Measurements from ENCODE around the gene ANKFN1.
A peak's percentile ranks its signal among the peaks of the same experiment; 100 is the strongest.

The ANKFN1 gene

GRCh38 chr17:56144223-56144622 is 9.1 kb upstream of the ANKFN1 start:
- DNase-seq = no peak

- DNase-seq = no peak
Observed at GRCh38 chr17:56146534-56146933, 6.7 kb upstream of the ANKFN1 start.

DNA sequence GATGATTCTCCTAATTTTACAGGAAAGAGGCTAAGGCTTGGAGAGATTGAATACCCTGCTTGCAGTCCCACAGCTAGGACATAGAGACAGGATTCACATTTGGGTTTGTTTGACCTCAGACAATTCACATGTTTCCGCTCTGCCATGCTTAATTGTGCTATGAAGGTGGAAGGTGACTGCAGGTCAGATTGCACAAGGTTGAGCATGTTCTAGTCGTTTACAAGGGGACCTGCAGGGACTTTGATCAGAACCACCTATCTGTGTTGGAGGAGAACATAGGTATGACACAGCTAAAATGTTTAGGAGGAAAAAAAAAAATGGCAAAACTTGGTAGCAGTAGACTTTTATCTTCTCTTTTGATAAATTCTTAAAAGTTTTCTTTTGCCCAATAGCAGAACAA is 4.9 kb upstream of the ANKFN1 start:
- no peak for DNase-seq

GRCh38 chr17:56149266-56150036 is 3.8 kb upstream of the ANKFN1 start:
- DNase-seq = no peak

- no peak for DNase-seq
Observed at GRCh38 chr17:56150649-56151048, 2.6 kb upstream of the ANKFN1 start.

DNA sequence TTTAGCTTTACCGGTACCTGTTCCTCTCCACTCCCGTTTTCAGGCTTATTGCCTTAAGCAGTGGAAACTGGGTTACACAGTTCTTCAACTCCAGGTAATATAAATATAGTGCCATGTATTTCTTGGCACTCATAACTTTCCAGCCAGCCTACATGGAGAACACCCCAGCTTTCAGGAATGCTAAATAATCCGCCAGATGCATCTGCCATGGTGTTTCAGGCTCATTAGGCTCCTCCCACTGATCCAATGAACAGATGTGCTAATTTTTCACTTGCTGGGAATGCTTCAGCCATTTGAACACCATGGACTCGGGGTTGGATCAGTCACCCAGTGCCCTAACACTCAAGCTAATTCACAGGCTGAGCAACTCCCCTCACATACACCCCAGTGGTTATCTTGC is 4.6 kb downstream of the ANKFN1 start:
- peak; percentile 63 for DNase-seq

DNA sequence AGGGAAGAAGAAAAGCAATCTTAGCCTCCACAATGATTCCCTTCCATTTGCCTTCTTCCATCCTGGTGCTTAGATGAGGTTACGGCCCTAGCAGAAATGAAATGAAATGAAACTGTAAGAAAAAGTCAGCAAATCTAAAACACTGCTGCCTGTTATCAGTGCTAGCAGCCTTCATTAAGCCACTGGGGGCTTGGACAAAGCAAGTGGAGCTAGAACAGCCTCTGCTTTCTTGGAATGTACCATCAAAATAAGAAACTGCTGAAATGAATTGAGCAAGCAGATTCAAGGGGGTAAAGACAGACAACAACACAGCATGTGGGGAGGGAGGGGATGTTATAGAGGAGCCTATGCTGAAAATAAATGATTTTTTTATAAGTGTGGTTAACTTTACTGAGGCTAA is 5.1 kb downstream of the ANKFN1 start:
- no peak for DNase-seq

GRCh38 chr17:56158915-56159825 is 5.9 kb downstream of the ANKFN1 start:
- DNase-seq = no peak

GRCh38 chr17:56159826-56160380 is 6.6 kb downstream of the ANKFN1 start:
- peak; percentile 89 for DNase-seq

DNA sequence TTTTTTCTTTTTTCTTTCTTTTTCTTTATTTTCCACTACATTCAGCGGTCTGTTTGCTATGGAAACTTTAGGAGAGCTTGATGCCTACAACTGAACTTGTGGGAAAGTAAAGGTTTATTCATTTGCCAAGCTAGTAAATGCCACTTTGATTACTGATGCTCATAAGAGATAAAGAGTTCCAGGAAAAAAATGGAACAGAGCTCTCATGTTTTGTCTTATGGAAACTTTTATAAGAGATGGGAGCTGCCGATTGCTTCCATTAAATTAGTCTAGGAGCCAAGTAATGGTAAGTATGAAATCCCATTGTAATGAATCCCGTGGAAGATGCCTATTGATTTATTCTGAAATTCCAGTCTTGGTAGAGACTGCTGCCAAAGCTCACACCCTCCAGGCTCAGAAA is 7.1 kb downstream of the ANKFN1 start:
- no peak for DNase-seq

DNA sequence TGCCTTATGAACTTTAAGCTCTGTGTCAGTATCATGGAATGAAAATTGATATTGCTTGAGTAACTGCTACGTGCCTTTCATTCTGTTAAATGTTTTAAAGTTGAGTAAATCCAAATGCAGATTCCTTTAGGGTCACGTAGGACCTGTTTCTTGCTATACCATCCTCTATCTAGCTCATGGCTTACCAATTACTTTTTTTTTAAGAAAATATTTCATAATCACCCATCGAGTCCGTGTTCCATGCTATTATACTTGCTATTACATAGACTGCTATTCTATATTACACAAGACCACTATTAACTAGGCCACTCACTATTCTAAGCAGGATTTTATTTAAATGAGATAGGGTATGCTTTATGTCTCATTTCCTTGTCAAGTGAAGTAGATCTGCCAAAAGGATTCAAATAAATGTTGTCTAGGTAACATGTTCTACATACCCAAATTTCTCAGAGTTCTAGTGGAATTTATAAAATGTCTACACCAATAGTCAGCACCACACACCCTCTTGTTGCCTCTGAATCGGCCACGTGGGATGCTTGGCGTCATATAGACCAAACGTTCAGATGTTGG is 11.9 kb downstream of the ANKFN1 start:
- no peak for DNase-seq

DNA sequence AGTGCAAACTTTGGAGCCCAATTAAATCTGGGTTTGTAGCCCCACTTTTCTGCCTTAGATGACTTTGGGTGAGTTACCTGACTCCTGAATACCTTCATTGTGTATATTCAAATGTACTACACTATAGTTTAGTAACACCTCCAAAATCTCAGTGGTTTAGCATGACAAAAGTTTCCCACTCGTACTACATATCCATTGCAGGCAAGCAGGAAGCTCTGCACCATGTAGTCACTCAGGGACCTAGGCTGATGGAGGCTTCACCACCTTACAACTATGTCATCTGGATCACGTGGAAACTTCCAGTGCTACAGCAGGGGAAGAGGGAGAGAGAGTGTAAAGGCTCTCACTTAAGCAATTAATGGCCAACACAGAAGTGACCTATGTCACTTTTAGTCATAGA is 14.2 kb downstream of the ANKFN1 start:
- DNase-seq = no peak

DNA sequence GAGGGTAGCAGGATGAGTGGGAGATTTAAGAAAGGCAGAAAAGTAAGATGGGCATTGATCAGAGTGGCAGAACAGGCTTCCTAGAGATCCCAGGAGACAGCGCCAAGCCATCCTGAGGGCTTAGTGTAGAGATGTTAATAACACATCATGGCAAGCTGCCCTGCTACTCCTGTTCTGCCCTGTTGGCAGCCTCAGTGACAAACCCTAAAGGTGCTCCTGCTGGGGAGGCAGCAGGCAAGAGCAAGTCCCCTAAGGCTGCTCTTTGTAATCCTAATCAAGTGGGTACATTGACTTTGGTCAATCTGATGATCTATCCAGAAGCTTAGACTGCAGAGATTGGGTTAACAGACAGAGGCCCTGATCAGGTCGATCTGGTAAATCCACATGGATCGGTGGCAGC is 16.3 kb downstream of the ANKFN1 start:
- DNase-seq = no peak

GRCh38 chr17:56171186-56171959 is 18.1 kb downstream of the ANKFN1 start:
- no peak for DNase-seq

DNA sequence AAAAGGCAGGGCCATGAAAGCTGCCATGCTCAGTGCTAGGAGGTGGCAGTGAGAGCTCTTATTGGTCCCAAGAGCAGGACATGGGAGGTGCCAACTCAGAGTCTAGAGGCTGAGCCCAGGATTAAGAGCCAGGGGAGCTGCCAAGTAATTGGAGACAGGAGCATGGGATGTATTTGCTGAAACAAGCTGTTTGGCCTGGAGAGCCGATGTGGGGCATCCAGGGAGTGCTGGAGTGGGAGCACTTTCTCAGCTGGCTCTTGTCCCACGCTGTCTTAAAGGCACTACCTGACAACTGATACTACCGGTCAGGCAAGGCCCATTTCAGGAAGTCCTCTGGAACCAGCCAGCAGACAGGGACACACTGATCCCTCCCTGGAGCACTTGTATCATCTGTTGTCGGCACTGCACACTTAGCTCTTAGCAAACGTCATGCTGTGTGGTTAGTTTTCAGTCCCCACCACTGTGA is 19.3 kb downstream of the ANKFN1 start:
- peak; percentile 92 for DNase-seq

- no peak for DNase-seq
Observed at GRCh38 chr17:56173026-56173425, 19.8 kb downstream of the ANKFN1 start.

- peak; percentile 49 for DNase-seq
Observed at GRCh38 chr17:56173958-56174835, 20.9 kb downstream of the ANKFN1 start.

GRCh38 chr17:56175299-56175955 is 22.2 kb downstream of the ANKFN1 start:
- no peak for DNase-seq

DNA sequence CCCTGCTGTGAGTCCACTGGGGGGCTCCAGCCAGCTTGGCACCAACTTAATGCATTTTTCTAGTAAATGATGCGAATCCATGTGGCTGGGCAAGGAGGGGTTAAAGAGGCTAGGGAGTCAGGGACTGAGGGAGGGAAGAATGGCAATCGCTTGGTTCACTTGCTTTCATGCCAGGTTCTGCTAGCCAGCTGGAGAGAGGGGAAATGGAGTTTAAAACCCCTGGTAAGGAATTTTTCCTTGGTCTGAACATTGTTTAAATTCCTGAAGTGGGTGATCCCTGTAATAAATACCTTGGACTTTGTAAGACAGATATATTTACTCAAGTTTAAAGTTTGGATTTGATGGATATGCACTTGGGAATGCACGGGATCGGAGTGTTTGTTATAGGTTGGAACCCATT is 22.8 kb downstream of the ANKFN1 start:
- DNase-seq = no peak

GRCh38 chr17:56177361-56177760 is 24.1 kb downstream of the ANKFN1 start:
- DNase-seq = no peak

DNA sequence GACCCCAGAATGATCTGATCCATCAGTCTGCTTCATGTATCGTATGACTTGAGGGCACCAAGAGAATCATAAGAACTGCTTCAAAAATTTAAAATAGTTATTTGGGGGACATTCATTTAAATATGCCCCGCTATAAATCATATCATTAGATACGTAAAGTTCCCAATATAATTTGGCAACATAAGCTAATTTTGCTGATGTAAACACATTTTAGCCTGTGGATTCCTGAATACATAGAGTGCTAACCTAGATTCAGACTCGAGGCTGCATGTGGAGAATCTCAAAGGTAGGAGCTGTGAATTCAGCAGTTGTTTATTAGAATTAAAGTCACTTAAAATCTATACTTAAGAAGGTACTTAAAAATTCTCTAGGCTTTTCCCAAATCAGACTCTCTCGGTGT is 24.9 kb downstream of the ANKFN1 start:
- no peak for DNase-seq
